Measurements from ENCODE around the gene HOMER3.

- no peak for TF ChIP-seq CTCF (IDR thresholded peaks at IDR 0.05)
- TF ChIP-seq POLR2A (IDR thresholded peaks at IDR 0.05): no peak
Measured at GRCh38 chr19:18929311-18929710, 11.7 kb downstream of the HOMER3 start.

All from heart left ventricle (tissue), 13 donors.